SK-N-SH (cell line): ENCODE data around the gene TRAIP. TPM values are rescaled to one million over a fixed set of nuclear protein-coding genes. Genes with fewer than 3 reads are reported as not detected.
A peak's percentile ranks its signal among the peaks of the same experiment; 100 is the strongest.

Source experiments
- CTCF ChIA-PET: fragments of 300-600, 350-600 bp; formaldehyde crosslinking; extraction: SDS; loops from one replicate; lab custom pipeline; 2021; lab: Yijun Ruan, JAX
- POLR2A ChIA-PET: fragments of 350-600 bp; sonication (Branson Sonifier 250); formaldehyde crosslinking; extraction: SDS; loops from one replicate; lab custom pipeline; 2020; ENCODE audit warnings: antibody characterized with exemption, inconsistent platforms; lab: Yijun Ruan, JAX
- DNase-seq: peaks from one replicate; pipeline ENCODE4 v3.0.0; 2012
- H2AFZ ChIP-seq: fragments of 200-600 bp; sonication (generic); 2 replicates; pipeline ENCODE4 v1.8.1; 2016; ENCODE audit warnings: antibody characterized with exemption, mild to moderate bottlenecking, low read depth
- H3F3A ChIP-seq: fragments of 200-600 bp; sonication (generic); replicated peaks from 2 replicates; pipeline ENCODE3; 2016; ENCODE audit warnings: antibody characterized with exemption, mild to moderate bottlenecking; ENCODE audit not compliant: insufficient read depth
- H3K27ac ChIP-seq, 2 experiments: fragments of 200-500 bp in 1 of 2; fragments of 200-600 bp in 1 of 2; sonication (Bioruptor generic) in 1 of 2; sonication (generic), shearing (Covaris generic) in 1 of 2; 2 replicates each; pipeline versions ENCODE4 v1.5.1 to v1.6.1; 2014 to 2016; ENCODE audit warnings: low read depth in 2 of 2, inconsistent platforms in 1 of 2, low read length in 1 of 2, mild to moderate bottlenecking in 1 of 2, mixed read lengths in 1 of 2
- H3K27me3 ChIP-seq: fragments of 200-600 bp; sonication (generic), shearing (Covaris generic); 2 replicates; pipeline ENCODE4 v1.6.1; 2016; ENCODE audit warnings: mixed run types; ENCODE audit not compliant: insufficient read depth
- H3K36me3 ChIP-seq, 2 experiments: fragments of 200-500 bp in 1 of 2; fragments of 200-600 bp in 1 of 2; sonication (Bioruptor generic) in 1 of 2; sonication (generic) in 1 of 2; replicated peaks in 1 of 2; 2 replicates each; pipeline versions ENCODE3 to v1.5.1; 2014 to 2016; ENCODE audit warnings: low read length in 1 of 2, mild to moderate bottlenecking in 1 of 2; ENCODE audit not compliant: insufficient read depth in 2 of 2, control insufficient read depth in 1 of 2
- H3K4me1 ChIP-seq, 2 experiments: fragments of 200-500 bp in 1 of 2; fragments of 200-600 bp in 1 of 2; sonication (Bioruptor generic) in 1 of 2; sonication (generic), shearing (Covaris generic) in 1 of 2; 2 replicates each; pipeline versions ENCODE4 v1.5.1 to v1.6.1; 2014 to 2016; ENCODE audit warnings: low read depth in 1 of 2, low read length in 1 of 2, mixed run types in 1 of 2; ENCODE audit not compliant: insufficient read depth in 2 of 2, control insufficient read depth in 1 of 2
- H3K4me2 ChIP-seq: fragments of 200-600 bp; sonication (generic), shearing (Covaris generic); 2 replicates; pipeline ENCODE4 v1.6.1; 2017; ENCODE audit warnings: mixed run types
- H3K4me3 ChIP-seq, 2 experiments: fragments of 200-500 bp in 1 of 2; fragments of 200-600 bp in 1 of 2; sonication (Bioruptor generic) in 1 of 2; sonication (generic), shearing (Covaris generic) in 1 of 2; 2 replicates each; pipeline versions ENCODE4 v1.5.1 to v1.8.1; 2014 to 2016; ENCODE audit warnings: low read depth in 2 of 2, inconsistent platforms in 1 of 2, low read length in 1 of 2, mild to moderate bottlenecking in 1 of 2, mixed read lengths in 1 of 2, moderate library complexity in 1 of 2
- H3K79me2 ChIP-seq: fragments of 200-600 bp; sonication (generic); 2 replicates; pipeline ENCODE4 v1.8.1; 2017; ENCODE audit warnings: mild to moderate bottlenecking; ENCODE audit not compliant: insufficient read depth
- H3K9ac ChIP-seq: fragments of 200-600 bp; sonication (generic); 2 replicates; pipeline ENCODE4 v1.6.1; 2017; ENCODE audit warnings: mixed run types
- H3K9me2 ChIP-seq: fragments of 200-600 bp; sonication (generic); 2 replicates; pipeline ENCODE4 v1.6.1; 2017; ENCODE audit warnings: mixed run types
- H3K9me3 ChIP-seq: fragments of 200-600 bp; sonication (generic); 2 replicates; pipeline ENCODE4 v1.6.1; 2017; ENCODE audit warnings: mixed run types, mild to moderate bottlenecking, moderate library complexity
- H4K20me1 ChIP-seq: fragments of 200-600 bp; sonication (generic); 2 replicates; pipeline ENCODE4 v1.6.1; 2017; ENCODE audit warnings: mild to moderate bottlenecking, mixed run types; ENCODE audit not compliant: insufficient read depth
- CHD2 ChIP-seq: fragments of 150-350 bp; IDR thresholded peaks from 2 replicates; pipeline ENCODE4 v1.6.1; 2018; ENCODE audit warnings: low read length; ENCODE audit not compliant: partially characterized antibody
- CTCF ChIP-seq: fragments of 200-600 bp; sonication (generic); IDR thresholded peaks from 2 replicates; pipeline ENCODE4 v1.6.1; 2017; ENCODE audit warnings: antibody characterized with exemption, mild to moderate bottlenecking, moderate library complexity
- EP300 ChIP-seq, 2 experiments: IDR thresholded peaks; 2 replicates each; pipeline versions ENCODE4 v1.4.0 to v1.6.1; 2012; ENCODE audit warnings: borderline replicate concordance in 1 of 2, low read depth in 1 of 2, low read length in 1 of 2
- FOSL2 ChIP-seq: IDR thresholded peaks from 2 replicates; pipeline ENCODE4 v1.4.0; 2012; ENCODE audit warnings: low read depth, mild to moderate bottlenecking, moderate library complexity, borderline replicate concordance
- FOXM1 ChIP-seq: IDR thresholded peaks from 2 replicates; pipeline ENCODE4 v1.4.0; 2012; ENCODE audit warnings: low read depth, mild to moderate bottlenecking
- GATA2 ChIP-seq: sonication (generic); formaldehyde crosslinking; IDR thresholded peaks from 2 replicates; pipeline ENCODE4 v1.5.0; 2020; ENCODE audit warnings: mild to moderate bottlenecking, missing genetic modification reagents
- IRF3 ChIP-seq: fragments of 150-350 bp; IDR thresholded peaks from 2 replicates; pipeline ENCODE4 v1.6.1; 2016; ENCODE audit warnings: mild to moderate bottlenecking, low read depth, low read length
- JUND ChIP-seq: IDR thresholded peaks from 2 replicates; pipeline ENCODE4 v1.4.0; 2012
- MXI1 ChIP-seq: IDR thresholded peaks from 2 replicates; pipeline ENCODE4 v1.6.1; 2012; ENCODE audit warnings: mild to moderate bottlenecking, low read depth, low read length, improper control_type of control experiment
- NFIC ChIP-seq: IDR thresholded peaks from 2 replicates; pipeline ENCODE4 v1.4.0; 2012; ENCODE audit warnings: borderline replicate concordance
- RAD21 ChIP-seq: IDR thresholded peaks from 2 replicates; pipeline ENCODE4 v1.6.1; 2012; ENCODE audit warnings: mild to moderate bottlenecking, low read length
- REST ChIP-seq: IDR thresholded peaks from 2 replicates; pipeline ENCODE4 v1.6.1; 2012; ENCODE audit warnings: mild to moderate bottlenecking, low read depth, low read length, moderate library complexity
- RFX5 ChIP-seq: IDR thresholded peaks from 2 replicates; pipeline ENCODE4 v1.6.1; 2012; ENCODE audit warnings: mild to moderate bottlenecking, improper control_type of control experiment, low read length
- SIN3A ChIP-seq: IDR thresholded peaks from 2 replicates; pipeline ENCODE4 v1.6.1; 2012; ENCODE audit warnings: low read depth, mild to moderate bottlenecking, low read length, moderate library complexity, borderline replicate concordance
- SMC3 ChIP-seq: IDR thresholded peaks from 2 replicates; pipeline ENCODE4 v1.6.1; 2012; ENCODE audit warnings: low read depth, low read length, improper control_type of control experiment
- USF1 ChIP-seq: IDR thresholded peaks from 2 replicates; pipeline ENCODE4 v1.4.0; 2012; ENCODE audit warnings: low read depth, borderline replicate concordance
- USF2 ChIP-seq: fragments of 150-350 bp; IDR thresholded peaks from 2 replicates; pipeline ENCODE4 v1.6.1; 2017; ENCODE audit warnings: antibody characterized with exemption, low read length, low read depth, borderline replicate concordance
- YY1 ChIP-seq: IDR thresholded peaks from 2 replicates; pipeline ENCODE4 v1.4.0; 2012; ENCODE audit warnings: low read depth, mild to moderate bottlenecking
- WGBS: methylation state at CpG from one replicate; pipeline ENCODE4 v1.1.6; 2017; ENCODE audit warnings: low lambda C conversion rate; 5-methylcytosine and 5-hydroxymethylcytosine counted together
- polyA plus RNA-seq, 3 experiments: library from polyadenylated mRNA; depleted of rRNA; stranded (reverse); fragments of >200 nt; gene quantifications; 2 replicates each; pipeline ENCODE4 v1.2.3, GENCODE V29; 2012

Gene TRAIP
- polyA plus RNA-seq, 1 of the 3 experiments (the other 2 are of a cell fraction): 8.1 TPM

GRCh38 chr3:49869525-49870126 lies 13.3 kb upstream of the TRAIP start, which contains the start of gene CAMKV (continued):
- TF ChIP-seq USF2: no peak
- TF ChIP-seq CHD2: no peak

- no peaks in the 10 kb centered on the region for H3K36me3 ChIP-seq
- H2AFZ ChIP-seq: no peak overlapping the region
- H3K4me2 ChIP-seq: peak overlapping the region; percentile 78; the same call in 1 of the 2 replicates
- POLR2A ChIA-PET: interaction anchor here (1.1 kb wide), 1 partner anchor 71 kb away, joined by 3 read pairs; the partner anchor contains the start of gene RBM6
- no peak overlapping the region; a peak in 1 of 4 replicates for H3K27ac ChIP-seq
- H3K9me2 ChIP-seq: no peaks in the 10 kb centered on the region
- 25% methylated on average over 7 of the region's 23 CpGs for WGBS
- no peaks in the 10 kb centered on the region for H3K9me3 ChIP-seq
- H3K79me2 ChIP-seq: no peaks in the 10 kb centered on the region
- H3K9ac ChIP-seq: no peak overlapping the region
- H3F3A ChIP-seq: no peaks in the 10 kb centered on the region
- TF ChIP-seq REST (no peak), CTCF (no peak), USF1 (no peak), FOXM1 (no peak), JUND (no peak), MXI1 (peak; percentile 94), EP300 (IDR thresholded peaks at IDR 0.05; ENCODE audit: borderline replicate concordance in 1 of 2, low read depth in 1 of 2, low read length in 1 of 2) (no peak), GATA2 (CRISPR knock-in tag) (no peak), SIN3A (no peak), SMC3 (no peak), CHD2 (no peak), YY1 (no peak), RAD21 (no peak), USF2 (no peak), RFX5 (peak; percentile 88), NFIC (no peak), FOSL2 (no peak), IRF3 (no peak)
- peaks cover 30% of the 10 kb centered on the region for H3K27me3 ChIP-seq
- H4K20me1 ChIP-seq: no peaks in the 10 kb centered on the region
- peak; percentile 82 for DNase-seq
- H3K4me1 ChIP-seq: peaks cover 0 to 45% of the 10 kb centered on the region in 2 experiments; a peak in 1 of 4 replicates
- peak overlapping the region; percentile 23 to 53; a peak in 3 of 4 replicates for H3K4me3 ChIP-seq
- CTCF ChIA-PET: interaction anchor here (1.4 to 6.1 kb wide), 3 partner anchors 12 to 66 kb away, joined by 3 to 42 read pairs (median 15); partner anchors contain the start of gene INKA1
These were observed 12.6 kb upstream of the TRAIP start for GRCh38 chr3:49868862-49869466.
